BLaER1 (cell line): ENCODE measurements around the gene FOXN3.

Experiments used
- H3K27ac ChIP-seq: shearing (Covaris generic); formaldehyde crosslinking; 2 replicates; pipeline ENCODE4 v1.8.1; 2022
- H3K27me3 ChIP-seq: shearing (Covaris generic); formaldehyde crosslinking; 2 replicates; pipeline ENCODE4 v1.8.1; 2022
- H3K36me3 ChIP-seq: shearing (Covaris generic); formaldehyde crosslinking; 2 replicates; pipeline ENCODE4 v1.8.1; 2022
- H3K4me1 ChIP-seq: shearing (Covaris generic); formaldehyde crosslinking; 2 replicates; pipeline ENCODE4 v1.8.1; 2022
- H3K4me2 ChIP-seq: shearing (Covaris generic); formaldehyde crosslinking; 2 replicates; pipeline ENCODE4 v1.8.1; 2022
- H3K4me3 ChIP-seq: shearing (Covaris generic); formaldehyde crosslinking; 2 replicates; pipeline ENCODE4 v1.8.1; 2022
- H3K9ac ChIP-seq: shearing (Covaris generic); formaldehyde crosslinking; 2 replicates; pipeline ENCODE4 v1.8.1; 2022
- H3K9me3 ChIP-seq: shearing (Covaris generic); formaldehyde crosslinking; 2 replicates; pipeline ENCODE4 v1.8.1; 2022
- H4K20me1 ChIP-seq: shearing (Covaris generic); formaldehyde crosslinking; 2 replicates; pipeline ENCODE4 v1.8.1; 2022
- Cebpa-rat ChIP-seq: shearing (Covaris generic); IDR thresholded peaks from 2 replicates; pipeline ENCODE4 v1.8.1; 2022

The FOXN3 gene

GRCh38 chr14:89279649-89280232 lies 137.3 kb downstream of the FOXN3 start:
- Histone ChIP-seq H3K9ac (no peak overlapping the region), H3K4me3 (no peak overlapping the region), H3K27ac (no peak overlapping the region), H3K27me3 (no peaks in the 10 kb centered on the region), H3K4me1 (peaks cover 31% of the 10 kb centered on the region), H3K4me2 (no peak overlapping the region), H3K36me3 (peaks cover 79% of the 10 kb centered on the region), H4K20me1 (peaks cover 62% of the 10 kb centered on the region), H3K9me3 (no peaks in the 10 kb centered on the region)
- TF ChIP-seq Cebpa-rat, result no peak

DNA sequence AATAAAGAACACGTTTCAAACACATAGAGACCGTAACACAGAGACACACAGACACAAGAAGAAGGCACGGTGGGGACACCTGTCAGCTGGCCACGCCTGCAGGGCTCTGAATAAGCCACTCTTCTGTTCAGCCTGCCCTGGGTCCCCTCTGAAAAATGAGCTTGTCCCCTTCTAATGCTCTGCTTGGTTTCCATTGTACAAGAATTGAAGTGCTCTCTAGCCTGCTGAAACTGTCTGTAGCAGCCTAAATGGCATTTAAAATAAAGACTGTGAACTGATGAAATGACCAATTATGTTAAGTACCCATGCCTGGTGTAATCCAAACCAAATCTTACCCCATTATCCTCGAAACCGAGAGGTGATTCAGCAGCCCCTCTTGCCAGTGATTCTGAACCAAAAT lies 139.8 kb downstream of the FOXN3 start:
- no peaks in the 10 kb centered on the region for H3K27me3 ChIP-seq
- H3K4me1 ChIP-seq, result peaks cover 31% of the 10 kb centered on the region
- H3K9me3 ChIP-seq, result no peaks in the 10 kb centered on the region
- H3K9ac ChIP-seq, result no peak overlapping the region
- peaks cover 64% of the 10 kb centered on the region for H3K36me3 ChIP-seq
- TF ChIP-seq Cebpa-rat, result no peak
- no peak overlapping the region for H3K4me3 ChIP-seq
- peaks cover 57% of the 10 kb centered on the region for H4K20me1 ChIP-seq
- H3K4me2 ChIP-seq, result no peak overlapping the region
- no peak overlapping the region for H3K27ac ChIP-seq

- Histone ChIP-seq H3K27ac (no peak overlapping the region), H3K4me3 (no peak overlapping the region), H3K4me1 (peaks cover 31% of the 10 kb centered on the region), H3K4me2 (no peak overlapping the region), H3K9ac (no peak overlapping the region), H3K36me3 (peaks cover 57% of the 10 kb centered on the region), H3K9me3 (no peaks in the 10 kb centered on the region), H4K20me1 (peaks cover 51% of the 10 kb centered on the region), H3K27me3 (no peaks in the 10 kb centered on the region)
- no peak for TF ChIP-seq Cebpa-rat
Measured at GRCh38 chr14:89276424-89276975, 140.5 kb downstream of the FOXN3 start.

- Histone ChIP-seq H3K4me2 (no peak overlapping the region), H3K9me3 (no peaks in the 10 kb centered on the region; the same call in 1 of the 2 replicates), H3K27me3 (no peaks in the 10 kb centered on the region), H3K27ac (no peak overlapping the region), H3K4me3 (no peak overlapping the region), H3K9ac (no peak overlapping the region), H3K4me1 (peaks cover 43% of the 10 kb centered on the region), H4K20me1 (peaks cover 81% of the 10 kb centered on the region), H3K36me3 (peaks cover 43% of the 10 kb centered on the region)
- no peak for TF ChIP-seq Cebpa-rat
Measured at GRCh38 chr14:89270439-89271227, 146.4 kb downstream of the FOXN3 start.

DNA sequence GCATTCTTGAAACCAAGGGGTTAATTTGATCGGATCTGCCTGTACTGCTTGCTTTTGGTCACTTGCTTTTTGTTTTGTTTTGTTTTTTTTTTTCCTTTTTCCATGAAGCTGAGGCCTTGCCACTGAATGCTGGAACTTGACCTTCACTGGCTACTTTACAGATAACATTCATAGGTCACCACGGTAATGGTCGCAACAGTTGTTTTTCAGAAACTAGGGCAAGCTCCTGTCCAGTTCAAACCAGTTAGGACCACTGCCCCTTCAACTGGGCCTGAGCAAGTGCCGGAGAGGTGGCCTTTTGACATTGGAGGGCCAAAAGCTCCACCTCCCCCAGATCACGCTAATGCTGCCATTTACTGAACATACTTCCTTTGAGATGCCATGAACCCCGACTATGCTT lies 147.6 kb downstream of the FOXN3 start:
- peaks cover 81% of the 10 kb centered on the region for H4K20me1 ChIP-seq
- H3K9me3 ChIP-seq, result no peaks in the 10 kb centered on the region; the same call in 1 of the 2 replicates
- peaks cover 39% of the 10 kb centered on the region for H3K36me3 ChIP-seq
- H3K27me3 ChIP-seq, result no peaks in the 10 kb centered on the region
- no peak overlapping the region for H3K9ac ChIP-seq
- H3K4me2 ChIP-seq, result no peak overlapping the region
- H3K4me1 ChIP-seq, result peaks cover 46% of the 10 kb centered on the region
- H3K4me3 ChIP-seq, result no peak overlapping the region
- TF ChIP-seq Cebpa-rat, result no peak
- H3K27ac ChIP-seq, result no peak overlapping the region

- Histone ChIP-seq H3K27me3 (no peaks in the 10 kb centered on the region), H3K4me1 (peaks cover 55% of the 10 kb centered on the region)
Measured at GRCh38 chr14:89268514-89268913, 148.5 kb downstream of the FOXN3 start.

DNA sequence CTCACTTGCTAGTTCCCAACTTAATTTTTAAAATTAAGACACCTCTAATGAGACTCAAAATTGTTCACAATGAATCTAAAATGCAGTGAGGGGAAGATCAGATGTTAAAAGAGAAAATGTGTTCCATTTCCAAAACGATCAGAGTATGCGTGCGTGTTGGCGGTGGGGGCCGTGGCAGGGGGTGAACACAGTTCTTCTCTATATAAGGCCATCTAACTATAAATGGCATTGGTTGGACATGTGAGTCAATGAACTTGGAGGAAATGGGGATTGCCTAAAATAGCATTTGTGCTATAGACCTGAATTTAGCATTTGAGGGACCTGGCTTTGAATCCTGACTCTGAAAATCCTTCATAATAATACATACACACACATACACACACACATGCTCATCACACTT lies 149.4 kb downstream of the FOXN3 start:
- Histone ChIP-seq H4K20me1 (peaks cover 82% of the 10 kb centered on the region), H3K4me3 (no peak overlapping the region), H3K27me3 (no peaks in the 10 kb centered on the region), H3K9me3 (no peaks in the 10 kb centered on the region; the same call in 1 of the 2 replicates), H3K4me2 (peak overlapping the region; percentile 71), H3K36me3 (peaks cover 47% of the 10 kb centered on the region), H3K9ac (peak overlapping the region; percentile 12; the same call in 1 of the 2 replicates), H3K4me1 (peaks cover 55% of the 10 kb centered on the region), H3K27ac (no peak overlapping the region)
- TF ChIP-seq Cebpa-rat, result no peak

More at GRCh38 chr14:89268514-89268913, 148.5 kb downstream of the FOXN3 start:
- no peaks in the 10 kb centered on the region; the same call in 1 of the 2 replicates for H3K9me3 ChIP-seq
- no peak for TF ChIP-seq Cebpa-rat
- peak overlapping the region; percentile 12; the same call in 1 of the 2 replicates for H3K9ac ChIP-seq
- no peak overlapping the region for H3K4me3 ChIP-seq
- H3K27ac ChIP-seq, result peak overlapping the region; percentile 31; the same call in 1 of the 2 replicates
- H3K4me2 ChIP-seq, result peak overlapping the region; percentile 71
- H3K36me3 ChIP-seq, result peaks cover 44% of the 10 kb centered on the region
- peaks cover 81% of the 10 kb centered on the region for H4K20me1 ChIP-seq

DNA sequence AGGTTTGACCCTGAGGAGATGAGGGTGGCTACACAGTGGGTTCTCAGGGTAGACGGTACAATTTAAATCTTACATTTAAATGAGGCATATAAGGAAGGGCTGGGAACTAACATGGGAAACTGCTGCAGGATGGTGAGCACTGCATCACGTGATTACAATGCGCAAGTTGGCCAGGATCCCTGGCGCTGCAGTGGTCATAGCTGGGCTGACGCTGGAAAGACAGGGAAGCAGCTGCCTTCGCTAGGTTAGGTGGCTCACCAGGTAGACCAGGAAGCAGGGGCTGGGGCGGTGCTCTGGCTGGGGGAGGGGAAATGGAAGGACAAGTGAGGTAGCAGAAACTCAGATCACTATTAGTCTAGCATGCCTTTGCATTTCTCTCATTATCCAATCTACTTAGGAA lies 149.9 kb downstream of the FOXN3 start:
- H4K20me1 ChIP-seq, result peaks cover 87% of the 10 kb centered on the region
- no peaks in the 10 kb centered on the region for H3K27me3 ChIP-seq
- no peak overlapping the region for H3K9ac ChIP-seq
- H3K4me2 ChIP-seq, result no peak overlapping the region
- no peak overlapping the region for H3K27ac ChIP-seq
- TF ChIP-seq Cebpa-rat, result no peak
- peaks cover 56% of the 10 kb centered on the region for H3K4me1 ChIP-seq
- peaks cover 47% of the 10 kb centered on the region for H3K36me3 ChIP-seq
- H3K4me3 ChIP-seq, result no peak overlapping the region
- no peaks in the 10 kb centered on the region; the same call in 1 of the 2 replicates for H3K9me3 ChIP-seq

GRCh38 chr14:89266754-89267153 lies 150.3 kb downstream of the FOXN3 start:
- H3K4me1 ChIP-seq, result peaks cover 60% of the 10 kb centered on the region
- H3K36me3 ChIP-seq, result peaks cover 51% of the 10 kb centered on the region
- peaks cover 92% of the 10 kb centered on the region for H4K20me1 ChIP-seq
- no peaks in the 10 kb centered on the region; the same call in 1 of the 2 replicates for H3K9me3 ChIP-seq
- H3K27ac ChIP-seq, result no peak overlapping the region
- H3K27me3 ChIP-seq, result no peaks in the 10 kb centered on the region
- no peak overlapping the region for H3K9ac ChIP-seq
- TF ChIP-seq Cebpa-rat, result no peak
- H3K4me2 ChIP-seq, result no peak overlapping the region
- no peak overlapping the region for H3K4me3 ChIP-seq

GRCh38 chr14:89265234-89265633 lies 151.8 kb downstream of the FOXN3 start:
- H3K27ac ChIP-seq, result no peak overlapping the region
- H4K20me1 ChIP-seq, result peaks cover 97% of the 10 kb centered on the region
- no peak overlapping the region for H3K9ac ChIP-seq
- TF ChIP-seq Cebpa-rat, result no peak
- no peak overlapping the region for H3K4me2 ChIP-seq
- peaks cover 64% of the 10 kb centered on the region for H3K4me1 ChIP-seq
- H3K4me3 ChIP-seq, result no peak overlapping the region
- no peaks in the 10 kb centered on the region for H3K27me3 ChIP-seq
- peaks cover 50% of the 10 kb centered on the region for H3K36me3 ChIP-seq
- no peaks in the 10 kb centered on the region; the same call in 1 of the 2 replicates for H3K9me3 ChIP-seq
